ENCODE results near the gene TMEM175.

Gene TMEM175

GRCh38 chr4:948101-948935, 16.1 kb downstream of the TMEM175 start:
- no peak for DNase-seq

GRCh38 chr4:948936-949300, 16.7 kb downstream of the TMEM175 start:
- no peak for DNase-seq

- no peak for DNase-seq
These were observed 17.4 kb downstream of the TMEM175 start for GRCh38 chr4:949656-950055.

GRCh38 chr4:950136-951020, 18.1 kb downstream of the TMEM175 start:
- no peak for DNase-seq

GRCh38 chr4:951186-951585, 18.9 kb downstream of the TMEM175 start:
- no peak for DNase-seq

- DNase-seq, result no peak
These were observed 19.6 kb downstream of the TMEM175 start for GRCh38 chr4:951594-952468.

- DNase-seq, result no peak
These were observed 20.8 kb downstream of the TMEM175 start for GRCh38 chr4:952881-953573.

GRCh38 chr4:953574-953915, 21.3 kb downstream of the TMEM175 start:
- DNase-seq, result no peak

- no peak for DNase-seq
These were observed 22.2 kb downstream of the TMEM175 start for GRCh38 chr4:954211-955020.

GRCh38 chr4:955161-955921, 23.1 kb downstream of the TMEM175 start:
- no peak for DNase-seq

GRCh38 chr4:955931-956381, 23.7 kb downstream of the TMEM175 start:
- no peak for DNase-seq

GRCh38 chr4:956531-957230, 24.4 kb downstream of the TMEM175 start:
- DNase-seq, result no peak

GRCh38 chr4:957231-957580, 24.9 kb downstream of the TMEM175 start:
- DNase-seq, result no peak

GRCh38 chr4:957581-958313, 25.5 kb downstream of the TMEM175 start:
- DNase-seq, result no peak

- no peak for DNase-seq
These were observed 26.0 kb downstream of the TMEM175 start for GRCh38 chr4:958314-958665.

GRCh38 chr4:958696-959337, 26.6 kb downstream of the TMEM175 start:
- no peak for DNase-seq

GRCh38 chr4:959338-960139, 27.3 kb downstream of the TMEM175 start:
- no peak for DNase-seq

GRCh38 chr4:960140-960635, 27.9 kb downstream of the TMEM175 start:
- no peak for DNase-seq

Measured in hematopoietic multipotent progenitor cell treated with erythropoietin and hydrocortisone succinate and interleukin-3 and kit ligand, for 4 days (in vitro differentiated cells).